ENCODE results near the gene SLC35E3. TPM values are rescaled to one million over a fixed set of nuclear protein-coding genes. Genes with fewer than 3 reads are reported as not detected.

SLC35E3 gene
- total RNA-seq (2021; fragmentation: NEBNext Ultra II Directional; extraction: Animal tissue kit (Norgen Biotek cat#: 25700)): 10 to 100 TPM; 10.7 to 17.0 (median 12.0) TPM
- long read RNA-seq, full-length matches to known transcripts: 25 of 32 reads
- long read RNA-seq, partial matches to known transcripts: 1 of 32 reads
- long read RNA-seq, other reads (novel, unspliced or antisense): 6 of 32 reads

- peak; percentile 79 for DNase-seq
- Mint-ChIP-seq H3K36me3 (ENCODE audit: low read depth) (no peaks in the 10 kb centered on the region), H3K27ac (peak within 1 kb of the TSS; percentile 87), H3K4me1 (ENCODE audit: low read depth) (peaks cover 35% of the 10 kb centered on the region), H3K27me3 (ENCODE audit: insufficient read depth) (no peaks in the 10 kb centered on the region), H3K9me3 (no peaks in the 10 kb centered on the region), H3K4me3 (peak within 1 kb of the TSS; percentile 99)
- TF ChIP-seq CTCF (IDR thresholded peaks at IDR 0.05): no peak
These were observed at the start of gene SLC35E3 for GRCh38 chr12:68745904-68746571. SLC35E3 (plus strand) TSS chr12:68746176; CDS start chr12:68746378, 202 bp downstream.

GRCh38 chr12:68699486-68699885, 46.5 kb upstream of the SLC35E3 start:
- TF ChIP-seq CTCF (IDR thresholded peaks at IDR 0.05): no peak
- Mint-ChIP-seq H3K4me1 (ENCODE audit: low read depth) (no peaks in the 10 kb centered on the region), H3K27ac (no peak overlapping the region), H3K4me3 (no peak overlapping the region), H3K36me3 (ENCODE audit: low read depth) (peaks cover 28% of the 10 kb centered on the region), H3K9me3 (no peaks in the 10 kb centered on the region), H3K27me3 (ENCODE audit: insufficient read depth) (no peaks in the 10 kb centered on the region)
- DNase-seq: no peak

GRCh38 chr12:68727776-68728175, 18.2 kb upstream of the SLC35E3 start:
- Mint-ChIP-seq H3K27me3 (ENCODE audit: insufficient read depth) (no peaks in the 10 kb centered on the region; the same call in 1 of the 2 replicates), H3K27ac (no peak overlapping the region), H3K9me3 (no peaks in the 10 kb centered on the region), H3K4me3 (no peak overlapping the region), H3K36me3 (ENCODE audit: low read depth) (peaks cover 7% of the 10 kb centered on the region; the same call in 1 of the 2 replicates), H3K4me1 (ENCODE audit: low read depth) (peaks cover 10% of the 10 kb centered on the region)
- no peak for TF ChIP-seq CTCF (IDR thresholded peaks at IDR 0.05)
- DNase-seq: no peak

GRCh38 chr12:68733661-68734071, 12.3 kb upstream of the SLC35E3 start:
- H3K36me3 Mint-ChIP-seq (ENCODE audit: low read depth): peaks cover 20% of the 10 kb centered on the region
- H3K27me3 Mint-ChIP-seq (ENCODE audit: insufficient read depth): no peaks in the 10 kb centered on the region; the same call in 1 of the 2 replicates
- peak overlapping the region; percentile 91 for H3K27ac Mint-ChIP-seq

GRCh38 chr12:68739891-68740290, 6.1 kb upstream of the SLC35E3 start:
- Mint-ChIP-seq H3K27me3 (ENCODE audit: insufficient read depth) (no peaks in the 10 kb centered on the region), H3K4me1 (ENCODE audit: low read depth) (peaks cover 12% of the 10 kb centered on the region), H3K9me3 (no peaks in the 10 kb centered on the region), H3K36me3 (ENCODE audit: low read depth) (peaks cover 12% of the 10 kb centered on the region; the same call in 1 of the 2 replicates), H3K4me3 (no peak overlapping the region), H3K27ac (no peak overlapping the region)
- no peak for TF ChIP-seq CTCF (IDR thresholded peaks at IDR 0.05)
- DNase-seq: no peak

More at GRCh38 chr12:68733661-68734071, 12.3 kb upstream of the SLC35E3 start:
- H3K4me3 Mint-ChIP-seq: peak overlapping the region; percentile 70; the same call in 1 of the 2 replicates
- DNase-seq: peak; percentile 89
- no peak for TF ChIP-seq CTCF (IDR thresholded peaks at IDR 0.05)
- H3K4me1 Mint-ChIP-seq (ENCODE audit: low read depth): peaks cover 25% of the 10 kb centered on the region
- no peaks in the 10 kb centered on the region for H3K9me3 Mint-ChIP-seq
